Heart left ventricle (tissue), 13 donors: ENCODE data around the gene AKAP13.

ENCODE experiments used
- CTCF ChIP-seq, 12 donors: fragments of 200-600 bp; sonication (generic) in 4 of 12; IDR thresholded peaks; one replicate each; pipeline versions ENCODE4 v1.5.0 to v1.8.0; 2018 to 2022; ENCODE audit warnings: antibody characterized with exemption in 12 of 12, mild to moderate bottlenecking in 5 of 12
- POLR2A ChIP-seq, 2 donors: fragments of 450-650 bp; IDR thresholded peaks; one replicate each; pipeline ENCODE4 v1.6.1; 2017; ENCODE audit warnings: antibody characterized with exemption in 2 of 2, mild to moderate bottlenecking in 2 of 2, moderate library complexity in 2 of 2
- donor health status: ischemic (EF 13 %, LVEDD 7.1; RV severe dilation, severe dysfunction).
- donor health status: DM: no; HTN: yes; CAD: no.
- donor health status: DM: no; HTN: no; CAD: no.
- donor health status: ischemic (EF 25% LVEDD 6.9; RV normal size, moderate dysfunction).
- donor health status: ischemic (EF 25% LVEDD 5.7; RV mildly dilated, moderate dysfunction).
- donor health status: ischemic (EF 35%, LVEDD 5.7; RV mildly dilated, moderate dysfunction).
- donor health status: nonischemic (EF 11% LVEDD 7.7; RV severe dilation, severe dysfunction).
- donor health status: DM: yes; HTN: yes; CAD: no.
- donor health status: PGD.
- donor health status: ischemic (EF 29% LVEDD 5.4; RV normal size, mild dysfunction).
- donor health status: nonischemic (EF 23%, LVEDD 6.1; RV moderate dilation, normal function).

GRCh38 chr15:85748729-85749128 is 368.3 kb downstream of the AKAP13 start:
- TF ChIP-seq CTCF (IDR thresholded peaks at IDR 0.05) (no peak), POLR2A (IDR thresholded peaks at IDR 0.05) (no peak)
